Chondrocyte (in vitro differentiated cells): ENCODE results near the gene KDM1B. TPM values are rescaled to one million over a fixed set of nuclear protein-coding genes. Genes with fewer than 3 reads are reported as not detected.
"Not testable (repeated sequence)": the region's sequence is repeated elsewhere in the genome, so short reads cannot be mapped to it uniquely, and the experiment has no call there.

Experiments used
- DNase-seq: peaks from one replicate; pipeline ENCODE4 v3.0.0; 2021; ENCODE audit warnings: mixed read lengths, low spot score
- H3K27ac Mint-ChIP-seq: one replicate; pipeline ENCODE4 v1.8.0; 2021; ENCODE audit warnings: mild to moderate bottlenecking, moderate library complexity, mixed read lengths; ENCODE audit not compliant: unreplicated experiment
- H3K27me3 Mint-ChIP-seq: 2 replicates; pipeline ENCODE4 v1.8.0; 2021; ENCODE audit warnings: low read depth, mixed read lengths
- H3K36me3 Mint-ChIP-seq: 2 replicates; pipeline ENCODE4 v1.8.0; 2021; ENCODE audit warnings: low read depth, mixed read lengths
- H3K4me1 Mint-ChIP-seq: 2 replicates; pipeline ENCODE4 v1.8.0; 2021; ENCODE audit warnings: low read depth, mild to moderate bottlenecking, mixed read lengths
- H3K4me3 Mint-ChIP-seq: one replicate; pipeline ENCODE4 v1.8.0; 2021; ENCODE audit warnings: mild to moderate bottlenecking, moderate library complexity, mixed read lengths; ENCODE audit not compliant: unreplicated experiment
- H3K9me3 Mint-ChIP-seq: 2 replicates; pipeline ENCODE4 v1.8.0; 2021; ENCODE audit warnings: low read depth, mixed read lengths
- CTCF ChIP-seq: fragments of 200-600 bp; sonication (generic); IDR thresholded peaks from 2 replicates; pipeline ENCODE4 v1.5.0; 2021; ENCODE audit warnings: antibody characterized with exemption, mild to moderate bottlenecking, moderate library complexity
- total RNA-seq: library from RNA; stranded (reverse); gene quantifications from 3 replicates; pipeline ENCODE4 v1.2.1, GENCODE V29; 2021

The KDM1B gene
- total RNA-seq, 1 donor from 2014 or later, result 12.7 TPM

GRCh38 chr6:18141805-18142590 is 13.2 kb upstream of the KDM1B start:
- Mint-ChIP-seq H3K27ac (no peak overlapping the region), H3K27me3 (no peaks in the 10 kb centered on the region), H3K4me1 (no peaks in the 10 kb centered on the region), H3K4me3 (no peak overlapping the region), H3K36me3 (peaks cover 5% of the 10 kb centered on the region), H3K9me3 (no peaks in the 10 kb centered on the region)
- no peak for TF ChIP-seq CTCF
- DNase-seq, result no peak

GRCh38 chr6:18142591-18142861 is 12.7 kb upstream of the KDM1B start:
- no peaks in the 10 kb centered on the region for H3K4me1 Mint-ChIP-seq
- H3K27ac Mint-ChIP-seq, result no peak overlapping the region
- no peaks in the 10 kb centered on the region for H3K9me3 Mint-ChIP-seq
- TF ChIP-seq CTCF, result no peak
- no peak overlapping the region for H3K4me3 Mint-ChIP-seq
- peaks cover 5% of the 10 kb centered on the region for H3K36me3 Mint-ChIP-seq
- DNase-seq, result no peak
- no peaks in the 10 kb centered on the region for H3K27me3 Mint-ChIP-seq

GRCh38 chr6:18147160-18147559 is 8.1 kb upstream of the KDM1B start:
- Mint-ChIP-seq H3K27me3 (no peaks in the 10 kb centered on the region), H3K9me3 (no peaks in the 10 kb centered on the region), H3K4me3 (no peak overlapping the region), H3K36me3 (peaks cover 3% of the 10 kb centered on the region), H3K27ac (no peak overlapping the region), H3K4me1 (peaks cover 6% of the 10 kb centered on the region)
- DNase-seq, result no peak
- no peak for TF ChIP-seq CTCF

- Mint-ChIP-seq H3K36me3 (peaks cover under 1% of the 10 kb centered on the region), H3K27ac (no peak overlapping the region)
- no peak for TF ChIP-seq CTCF
Observed at GRCh38 chr6:18147616-18148015, 7.6 kb upstream of the KDM1B start.

GRCh38 chr6:18148304-18149025 is 6.8 kb upstream of the KDM1B start:
- Mint-ChIP-seq H3K36me3 (no peaks in the 10 kb centered on the region), H3K27me3 (no peaks in the 10 kb centered on the region), H3K4me1 (peaks cover 11% of the 10 kb centered on the region), H3K27ac (no peak overlapping the region), H3K4me3 (no peak overlapping the region), H3K9me3 (no peaks in the 10 kb centered on the region)
- no peak for DNase-seq
- TF ChIP-seq CTCF, result no peak

More at GRCh38 chr6:18147616-18148015, 7.6 kb upstream of the KDM1B start:
- Mint-ChIP-seq H3K27me3 (no peaks in the 10 kb centered on the region), H3K9me3 (no peaks in the 10 kb centered on the region), H3K4me3 (no peak overlapping the region), H3K4me1 (peaks cover 7% of the 10 kb centered on the region)
- DNase-seq, result no peak

GRCh38 chr6:18151391-18151790 is 3.8 kb upstream of the KDM1B start:
- not testable (repeated sequence) for H3K36me3 Mint-ChIP-seq, H3K4me3 Mint-ChIP-seq, H3K27ac Mint-ChIP-seq, DNase-seq, H3K27me3 Mint-ChIP-seq, H3K9me3 Mint-ChIP-seq
- H3K4me1 Mint-ChIP-seq, result peaks cover 20% of the 10 kb centered on the region
